Sigmoid colon (tissue), 7 donors: ENCODE results near the gene PKN1. TPM values are rescaled to one million over a fixed set of nuclear protein-coding genes. Genes with fewer than 3 reads are reported as not detected.

Experiments used
- DNase-seq: peaks from one replicate; pipeline ENCODE4 v3.0.0-alpha.2; 2019
- H3K27ac ChIP-seq, 4 donors: fragments of 200-600 bp; sonication (generic); one replicate each; pipeline ENCODE4 v1.5.1; 2016 to 2019; ENCODE audit warnings: mild to moderate bottlenecking in 1 of 4
- H3K27me3 ChIP-seq, 3 donors: fragments of 200-600 bp; sonication (generic); one replicate each; pipeline ENCODE4 v1.5.1; 2019; ENCODE audit warnings: mild to moderate bottlenecking in 1 of 3
- H3K36me3 ChIP-seq, 4 donors: fragments of 200-600 bp; sonication (generic); one replicate each; pipeline ENCODE4 v1.5.1; 2016 to 2019
- H3K4me1 ChIP-seq, 4 donors: fragments of 200-600 bp; sonication (generic); one replicate each; pipeline ENCODE4 v1.5.1; 2017 to 2019
- H3K4me3 ChIP-seq, 4 donors: fragments of 200-600 bp; sonication (generic); one replicate each; pipeline ENCODE4 v1.5.1; 2017 to 2019; ENCODE audit warnings: mild to moderate bottlenecking in 2 of 4, moderate library complexity in 1 of 4
- H3K9me3 ChIP-seq, 4 donors: fragments of 200-600 bp in 3 of 4; sonication (generic) in 3 of 4; one replicate each; pipeline versions ENCODE4 v1.5.1 to v1.6.1; 2013 to 2019
- EP300 ChIP-seq, 4 donors: sonication (generic); formaldehyde crosslinking; IDR thresholded peaks; one replicate each; pipeline ENCODE4 v1.6.1; 2017; ENCODE audit warnings: antibody characterized with exemption in 4 of 4
- POLR2A ChIP-seq, 2 donors: fragments of 450-650 bp; IDR thresholded peaks; one replicate each; pipeline ENCODE4 v1.6.1; 2016; ENCODE audit warnings: antibody characterized with exemption in 2 of 2, mild to moderate bottlenecking in 2 of 2, moderate library complexity in 2 of 2
- POLR2AphosphoS5 ChIP-seq, 4 donors: sonication (generic); formaldehyde crosslinking; IDR thresholded peaks; one replicate each; pipeline ENCODE4 v1.6.1; 2017; ENCODE audit warnings: antibody characterized with exemption in 4 of 4
- WGBS, 2 donors: extraction: QIAGEN DNeasy Blood & Tissue Kit; methylation state at CpG; one replicate each; pipeline ENCODE4 v1.1.7; 2013; 5-methylcytosine and 5-hydroxymethylcytosine counted together
- intact Hi-C: fragments of 100-400 bp; cut with DNase I; formaldehyde crosslinking; loops from one replicate; pipeline ENCODE4 v1.15.1; 2023
- polyA plus RNA-seq, 3 donors: library from polyadenylated mRNA; stranded (reverse); fragments of 200-250 nt; gene quantifications; one replicate each; pipeline ENCODE4 v1.2.3, GENCODE V29; 2013
- total RNA-seq, 4 donors: library from RNA; depleted of rRNA; stranded (reverse); fragments of >200 nt; gene quantifications; one replicate each; pipeline ENCODE4 v1.1.0, GENCODE V29; 2016
- TF ChIP-seq, protein P1 (sequence below), 4 experiments: fragments of 450-650 bp in 3 of 4; fragments of 200-600 bp in 1 of 4; IDR thresholded peaks; one replicate each; pipeline ENCODE4 v1.5.1; 2016 to 2019; ENCODE audit warnings: antibody characterized with exemption in 4 of 4, mild to moderate bottlenecking in 3 of 4, moderate library complexity in 2 of 4
- donor health status: healthy with polysubstance abuse.
- donor health status: Bipolar disorder and iron deficiency.
- donor health status: healthy.

Gene PKN1
- total and polyA plus RNA-seq, 7 donors: 20.8 to 126 (median 79.2) TPM

DNA sequence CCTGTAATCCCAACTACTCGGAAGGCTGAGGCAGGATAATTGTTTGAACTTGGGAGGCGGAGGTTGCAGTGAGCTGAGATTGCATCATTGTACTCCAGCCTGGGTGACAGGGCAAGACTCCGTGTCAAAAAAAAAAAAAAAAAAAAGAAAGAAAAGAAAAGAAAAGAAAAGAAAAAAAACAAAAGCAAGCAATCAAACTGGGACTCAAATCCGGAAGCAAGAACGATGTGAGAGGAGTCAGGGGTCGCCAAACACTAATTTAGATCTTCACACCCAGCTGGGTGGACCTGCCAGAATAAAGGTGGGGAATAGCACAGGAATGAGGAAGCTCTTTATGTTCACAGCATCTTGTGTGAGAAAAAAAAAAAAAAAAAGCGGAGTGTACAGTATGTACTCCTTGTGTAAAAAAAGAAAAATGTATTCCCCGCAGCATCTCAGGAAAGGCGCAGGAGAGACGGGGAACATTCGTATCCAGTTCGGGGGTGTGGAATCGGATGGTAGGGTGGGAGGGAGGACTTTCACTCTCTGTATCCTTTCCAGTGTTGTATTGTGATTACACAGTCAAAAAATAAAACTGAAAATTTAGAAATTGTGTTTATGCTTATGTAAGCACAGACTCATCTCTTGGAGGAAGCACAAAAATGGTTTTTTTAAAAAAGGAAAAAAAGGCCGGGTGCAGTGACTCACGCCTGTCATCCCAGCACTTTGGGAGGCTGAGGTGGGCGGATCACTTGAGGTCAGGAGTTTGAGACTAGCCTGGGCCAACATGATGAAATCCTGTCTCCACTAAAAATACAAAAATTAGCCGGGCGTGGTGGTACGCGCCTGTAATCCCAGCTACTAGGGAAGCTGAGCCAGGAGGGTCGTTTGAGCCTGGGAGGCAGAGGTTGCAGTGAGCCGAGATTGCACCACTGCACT, 77.5 kb downstream of the PKN1 start:
- intact Hi-C loops: no loop called here
- Histone ChIP-seq H3K9me3 (no peaks in the 10 kb centered on the region), H3K4me1 (peaks cover 0 to 20% (median 12%) of the 10 kb centered on the region in 4 donors), H3K4me3 (peak overlapping the region in 1 of 4 donors; percentile 5), H3K27me3 (no peaks in the 10 kb centered on the region), H3K27ac (peak overlapping the region; percentile 58 to 77 (median 65)), H3K36me3 (peaks cover 13 to 23% (median 19%) of the 10 kb centered on the region in 4 donors)
- TF ChIP-seq POLR2A (IDR thresholded peaks at IDR 0.05) (no peak), POLR2AphosphoS5 (IDR thresholded peaks at IDR 0.05) (peak in 3 of 4 donors; percentile 25 to 43 (median 37))
- peak; percentile 87 for DNase-seq
- WGBS, 2 donors: 29 to 47% methylated on average over 22 of the region's 22 CpGs

DNA sequence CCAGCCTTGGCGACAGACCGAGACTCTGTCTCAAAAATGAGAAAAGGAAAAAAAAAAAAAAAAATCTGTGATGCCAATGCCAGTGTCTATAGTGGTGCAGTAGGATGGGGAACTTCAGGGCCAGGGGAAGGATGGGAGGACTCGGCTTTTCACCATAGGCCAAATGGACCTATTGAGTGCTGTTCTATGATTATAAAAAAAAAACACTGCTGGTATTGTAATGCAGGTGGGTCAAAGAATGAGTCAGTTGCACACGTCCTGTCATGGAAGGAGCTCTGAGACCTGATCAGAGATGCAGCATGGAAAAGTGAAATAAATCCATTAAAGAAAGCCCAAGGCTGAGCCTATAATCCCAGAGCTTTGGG, 78.1 kb downstream of the PKN1 start:
- no peak overlapping the region for H3K4me3 ChIP-seq
- H3K4me1 ChIP-seq: peaks cover 0 to 26% (median 19%) of the 10 kb centered on the region in 4 donors
- no peaks in the 10 kb centered on the region for H3K27me3 ChIP-seq
- 88 to 89% methylated on average over 4 of the region's 4 CpGs for WGBS, 2 donors
- peak overlapping the region; percentile 20 to 77 (median 65) for H3K27ac ChIP-seq
- H3K36me3 ChIP-seq: peaks cover 17 to 29% (median 25%) of the 10 kb centered on the region in 4 donors
- intact Hi-C loops: no loop called here
- H3K9me3 ChIP-seq: no peaks in the 10 kb centered on the region
- TF ChIP-seq EP300 (IDR thresholded peaks at IDR 0.05) (no peak), POLR2AphosphoS5 (IDR thresholded peaks at IDR 0.05) (no peak), POLR2A (IDR thresholded peaks at IDR 0.05) (no peak)
- TF ChIP-seq, protein P1, sequence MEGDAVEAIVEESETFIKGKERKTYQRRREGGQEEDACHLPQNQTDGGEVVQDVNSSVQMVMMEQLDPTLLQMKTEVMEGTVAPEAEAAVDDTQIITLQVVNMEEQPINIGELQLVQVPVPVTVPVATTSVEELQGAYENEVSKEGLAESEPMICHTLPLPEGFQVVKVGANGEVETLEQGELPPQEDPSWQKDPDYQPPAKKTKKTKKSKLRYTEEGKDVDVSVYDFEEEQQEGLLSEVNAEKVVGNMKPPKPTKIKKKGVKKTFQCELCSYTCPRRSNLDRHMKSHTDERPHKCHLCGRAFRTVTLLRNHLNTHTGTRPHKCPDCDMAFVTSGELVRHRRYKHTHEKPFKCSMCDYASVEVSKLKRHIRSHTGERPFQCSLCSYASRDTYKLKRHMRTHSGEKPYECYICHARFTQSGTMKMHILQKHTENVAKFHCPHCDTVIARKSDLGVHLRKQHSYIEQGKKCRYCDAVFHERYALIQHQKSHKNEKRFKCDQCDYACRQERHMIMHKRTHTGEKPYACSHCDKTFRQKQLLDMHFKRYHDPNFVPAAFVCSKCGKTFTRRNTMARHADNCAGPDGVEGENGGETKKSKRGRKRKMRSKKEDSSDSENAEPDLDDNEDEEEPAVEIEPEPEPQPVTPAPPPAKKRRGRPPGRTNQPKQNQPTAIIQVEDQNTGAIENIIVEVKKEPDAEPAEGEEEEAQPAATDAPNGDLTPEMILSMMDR (IDR thresholded peaks at IDR 0.05): no peak
- DNase-seq: no peak

DNA sequence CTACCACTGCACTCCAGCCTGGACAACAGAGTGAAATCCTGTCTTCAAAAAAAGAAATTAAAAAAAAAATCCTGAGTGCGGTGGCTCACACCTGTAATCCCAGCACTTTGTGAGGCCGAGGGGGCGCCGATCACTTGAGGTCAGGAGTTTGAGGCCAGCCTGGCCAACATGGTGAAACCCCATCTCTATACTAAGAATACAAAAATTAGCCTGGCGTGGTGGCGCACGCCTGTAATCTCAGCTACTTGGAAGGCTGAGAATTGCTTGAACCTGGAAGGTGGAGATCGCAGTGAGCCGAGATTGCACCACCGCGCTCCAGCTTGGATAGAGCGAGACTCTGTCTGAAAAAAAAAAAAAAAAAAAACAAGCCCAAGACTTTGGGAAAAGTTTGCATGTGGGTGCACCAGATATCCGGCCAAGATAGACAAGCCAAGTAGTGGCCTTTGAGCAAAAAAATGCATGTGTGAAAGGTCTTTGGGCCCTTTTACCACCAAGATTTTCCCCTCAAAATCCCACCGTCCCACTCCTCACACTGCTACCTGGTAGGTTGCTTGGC, 79.4 kb downstream of the PKN1 start:
- no peak for TF ChIP-seq POLR2A (IDR thresholded peaks at IDR 0.05)
- TF ChIP-seq POLR2AphosphoS5 (IDR thresholded peaks at IDR 0.05): no peak
- TF ChIP-seq, protein P1 (IDR thresholded peaks at IDR 0.05): no peak
- no peak for TF ChIP-seq EP300 (IDR thresholded peaks at IDR 0.05)
- H3K4me3 ChIP-seq: no peak overlapping the region
- no peaks in the 10 kb centered on the region for H3K9me3 ChIP-seq
- peaks cover 17 to 32% (median 29%) of the 10 kb centered on the region in 4 donors for H3K36me3 ChIP-seq
- H3K4me1 ChIP-seq: peaks cover 0 to 36% (median 28%) of the 10 kb centered on the region in 4 donors
- H3K27me3 ChIP-seq: no peaks in the 10 kb centered on the region
- no peak for DNase-seq
- H3K27ac ChIP-seq: no peak overlapping the region
- WGBS, 2 donors: 96% methylated on average over 14 of the region's 14 CpGs
- intact Hi-C loops: no loop called here

DNA sequence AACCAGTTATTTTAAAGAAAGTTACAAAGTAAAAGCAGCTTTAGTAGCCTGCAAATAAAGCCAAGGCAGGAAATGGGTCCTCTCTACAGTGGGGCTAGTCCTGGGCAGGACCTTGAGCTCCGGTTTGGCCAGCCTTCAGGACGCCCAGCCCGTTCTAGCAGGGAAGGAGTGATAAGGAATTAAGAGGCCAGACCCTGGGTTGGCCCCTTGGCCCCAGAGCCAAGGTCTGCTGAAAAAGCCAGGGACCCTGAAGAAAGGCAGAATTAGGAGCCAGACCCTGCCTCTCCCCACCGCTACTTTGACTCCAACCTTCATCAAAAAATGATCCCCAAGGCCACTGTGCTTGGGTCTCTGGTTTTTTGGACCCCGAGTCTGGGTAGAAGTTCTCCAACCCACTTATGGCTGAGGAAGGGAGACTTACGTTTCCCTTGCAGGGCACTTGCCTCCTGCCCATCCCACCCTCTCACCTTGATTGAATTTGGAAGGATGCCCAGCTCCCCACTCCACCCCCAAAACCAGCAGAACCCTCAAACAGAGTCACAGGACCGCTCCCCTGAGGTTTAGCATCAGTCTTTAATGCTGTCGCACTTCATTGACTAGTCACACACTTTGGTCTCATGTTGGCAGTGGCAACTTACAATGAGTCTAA, 81.2 kb downstream of the PKN1 start:
- no peak for DNase-seq
- Histone ChIP-seq H3K4me3 (no peak overlapping the region), H3K36me3 (peaks cover 17 to 32% (median 29%) of the 10 kb centered on the region in 4 donors), H3K27me3 (no peaks in the 10 kb centered on the region), H3K4me1 (peaks cover 0 to 41% (median 34%) of the 10 kb centered on the region in 4 donors), H3K27ac (no peak overlapping the region), H3K9me3 (no peaks in the 10 kb centered on the region)
- no peak for TF ChIP-seq POLR2A (IDR thresholded peaks at IDR 0.05)
- no peak for TF ChIP-seq POLR2AphosphoS5 (IDR thresholded peaks at IDR 0.05)
- no peak for TF ChIP-seq EP300 (IDR thresholded peaks at IDR 0.05)
- 74 to 85% methylated on average over 8 of the region's 8 CpGs for WGBS, 2 donors
- intact Hi-C loops: no loop called here

DNA sequence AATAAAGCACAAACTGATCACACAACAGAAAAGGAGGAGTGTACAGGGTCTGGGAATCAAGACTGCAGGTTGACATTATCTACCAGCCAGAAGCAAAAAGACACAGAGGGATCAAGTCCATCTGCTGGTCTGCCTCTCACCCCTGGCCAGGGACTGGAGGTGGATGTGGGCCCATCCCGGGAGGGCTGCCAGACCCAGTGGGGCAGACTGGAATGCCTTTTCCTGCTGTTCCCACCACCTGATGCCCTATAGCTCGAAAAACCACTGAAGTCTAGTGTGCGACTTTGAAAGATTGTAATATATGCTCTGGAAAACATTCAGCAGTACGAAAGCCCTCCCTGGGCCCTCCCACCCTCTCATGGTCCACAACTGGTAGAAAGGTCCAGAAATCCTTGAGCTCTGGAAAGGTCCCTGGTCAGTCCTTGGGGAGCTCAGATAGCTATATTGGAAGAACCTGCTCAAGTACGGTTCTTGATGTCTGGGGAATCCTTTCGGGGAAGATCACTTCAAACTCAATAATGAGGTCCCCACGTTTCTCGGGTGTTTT, 82.5 kb downstream of the PKN1 start:
- intact Hi-C loops: no loop called here
- H3K4me3 ChIP-seq: peak overlapping the region in 1 of 4 donors; percentile 93
- WGBS, 2 donors: 64 to 84% methylated on average over 8 of the region's 8 CpGs
- H3K27me3 ChIP-seq: no peaks in the 10 kb centered on the region
- no peaks in the 10 kb centered on the region for H3K9me3 ChIP-seq
- H3K4me1 ChIP-seq: peaks cover 0 to 42% (median 36%) of the 10 kb centered on the region in 4 donors
- TF ChIP-seq POLR2A (IDR thresholded peaks at IDR 0.05): no peak
- TF ChIP-seq, protein P1 (IDR thresholded peaks at IDR 0.05): no peak
- TF ChIP-seq EP300 (IDR thresholded peaks at IDR 0.05): no peak
- TF ChIP-seq POLR2AphosphoS5 (IDR thresholded peaks at IDR 0.05): no peak
- H3K36me3 ChIP-seq: peaks cover 17 to 32% (median 29%) of the 10 kb centered on the region in 4 donors
- no peak for DNase-seq
- H3K27ac ChIP-seq: peak overlapping the region in 2 of 4 donors; percentile 99 to 100
